Right renal cortex interstitium (tissue), 3 donors: ENCODE measurements around the gene RPL37A. TPM values are rescaled to one million over a fixed set of nuclear protein-coding genes. Genes with fewer than 3 reads are reported as not detected.
A peak's percentile ranks its signal among the peaks of the same experiment; 100 is the strongest.
"Not testable (repeated sequence)": the region's sequence is repeated elsewhere in the genome, so short reads cannot be mapped to it uniquely, and the experiment has no call there.

Experiments
- DNase-seq, 3 donors: peaks; one replicate each; pipeline ENCODE4 v3.0.0-alpha.2; 2013; ENCODE audit warnings: low read depth in 3 of 3, low spot score in 2 of 3
- polyA plus RNA-seq, 3 donors: library from polyadenylated mRNA; unstranded; fragments of 120-200 nt; gene quantifications; one replicate each; pipeline ENCODE4 v1.2.1, GENCODE V29; 2013; ENCODE audit not compliant: insufficient read length in 3 of 3

RPL37A gene
- polyA plus RNA-seq, 3 donors = 2,161 to 2,370 (median 2,268) TPM

DNA sequence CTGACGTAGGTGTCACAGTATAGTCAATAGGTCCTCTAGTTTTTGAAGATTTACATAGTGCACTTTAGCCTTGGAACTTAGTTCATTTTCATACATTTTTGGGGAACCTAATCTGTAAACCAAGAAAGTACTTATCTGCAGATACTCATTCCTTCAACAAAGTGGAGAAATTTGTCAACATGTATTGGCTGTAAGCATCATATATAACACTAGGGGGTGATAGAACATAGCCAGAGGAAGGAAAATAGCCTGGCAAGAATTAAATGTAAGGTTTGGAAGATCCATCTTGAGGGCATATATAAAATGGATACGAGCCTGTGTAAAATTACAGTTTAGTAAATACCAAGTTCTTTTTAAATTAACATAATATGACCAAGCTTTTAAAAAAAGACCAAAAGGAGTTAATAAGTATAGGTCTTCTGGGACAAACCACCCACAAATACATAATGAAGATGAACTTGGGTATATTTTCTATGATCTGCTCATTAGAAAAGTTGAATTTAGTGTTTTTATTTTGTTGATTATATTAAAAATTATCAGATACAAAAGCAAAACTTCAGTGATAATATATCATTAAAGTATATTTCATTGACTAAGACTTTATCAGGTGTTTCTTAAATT, 18.2 kb downstream of the RPL37A start:
- no peak for DNase-seq

DNA sequence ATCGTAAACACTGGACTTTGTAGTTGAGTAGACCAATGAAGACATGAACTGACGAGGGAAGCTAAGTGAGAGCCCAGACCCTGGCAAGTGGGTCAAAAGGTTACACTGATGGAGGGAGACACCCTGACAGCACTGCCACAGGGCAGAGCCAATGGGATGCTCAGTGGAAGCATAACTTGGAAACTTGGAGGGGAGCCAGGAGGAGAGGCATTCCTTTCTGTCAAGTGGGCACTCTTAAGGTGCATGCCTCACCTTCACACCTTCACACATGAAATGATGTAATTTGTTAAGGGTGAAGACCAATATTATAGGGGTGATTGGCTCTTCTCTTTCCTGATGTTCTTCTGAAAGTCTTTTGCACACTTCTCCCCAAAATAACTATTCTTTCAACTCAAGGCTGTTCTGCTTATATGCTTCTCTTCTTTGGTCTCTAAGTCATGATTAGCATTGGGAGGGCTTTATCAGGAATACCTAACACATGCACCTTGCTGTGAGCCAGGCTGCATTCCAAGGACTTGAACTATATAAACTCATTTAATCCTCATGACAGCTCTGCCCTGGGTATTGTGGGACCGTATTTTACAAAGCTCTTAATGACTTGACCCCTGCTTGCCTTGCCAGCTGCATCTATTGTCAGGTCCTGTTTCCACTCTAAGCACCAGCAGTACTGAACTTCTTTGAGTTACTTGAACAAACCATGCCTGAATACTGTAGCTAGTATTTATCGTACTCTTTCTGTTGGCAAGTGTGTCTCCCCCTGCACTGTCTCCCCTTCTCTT, 19.0 kb downstream of the RPL37A start:
- no peak for DNase-seq

GRCh38 chr2:216518566-216519119, 20.0 kb downstream of the RPL37A start:
- not testable (repeated sequence) for DNase-seq

DNA sequence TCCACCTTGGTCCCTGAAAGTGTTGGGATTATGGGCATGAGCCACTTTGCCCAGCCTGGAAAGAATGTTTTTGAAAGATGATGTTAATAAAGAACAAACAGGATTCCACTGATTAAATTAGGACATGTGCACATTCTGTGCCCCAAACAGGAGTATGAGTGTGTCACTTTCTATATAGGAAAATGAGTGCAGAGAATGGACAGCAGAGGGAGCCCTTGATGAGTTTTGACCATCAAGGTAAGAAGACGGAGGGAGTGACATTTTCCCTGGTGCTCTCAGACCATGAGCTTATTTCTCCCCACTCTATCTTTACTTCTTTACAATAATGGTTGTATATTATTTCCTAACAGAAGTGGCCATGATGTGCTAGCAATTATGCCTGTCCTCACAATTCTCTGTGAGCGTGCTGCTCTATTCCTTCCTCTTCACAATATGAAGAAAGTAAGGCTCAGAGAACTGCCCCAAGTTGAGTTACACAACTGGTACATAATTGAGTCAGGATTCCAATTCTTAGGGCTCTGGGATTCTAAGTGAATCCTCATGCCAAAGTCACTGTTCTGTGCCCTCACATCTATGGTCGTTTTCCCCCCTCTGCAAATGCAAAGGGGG, 20.6 kb downstream of the RPL37A start:
- peak in 2 of 3 donors; percentile 75 to 76 for DNase-seq

- no peak for DNase-seq
Observed at GRCh38 chr2:216520112-216520511, 21.5 kb downstream of the RPL37A start.

GRCh38 chr2:216522892-216523502, 24.4 kb downstream of the RPL37A start:
- DNase-seq = no peak

GRCh38 chr2:216525972-216526371, 27.3 kb downstream of the RPL37A start:
- no peak for DNase-seq

DNA sequence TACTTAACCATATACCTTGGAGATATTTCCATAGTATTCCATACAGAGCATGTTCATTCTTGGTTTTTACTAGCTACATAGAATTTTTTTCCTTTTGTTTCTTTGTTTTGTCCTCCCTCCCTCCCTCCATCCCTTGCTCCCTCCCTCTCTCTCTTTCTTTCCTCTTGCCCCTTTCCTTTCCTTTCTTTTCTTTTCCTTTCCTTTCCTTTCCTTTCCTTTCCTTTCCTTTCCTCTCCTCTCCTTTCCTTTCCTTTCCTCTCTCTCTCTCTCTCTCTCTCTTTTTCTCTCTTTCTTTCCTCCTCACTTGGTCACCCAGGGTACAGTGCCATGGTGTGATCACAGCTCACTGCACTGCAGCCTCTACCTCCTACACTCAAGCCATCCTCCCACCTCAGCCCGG, 28.3 kb downstream of the RPL37A start:
- no peak for DNase-seq

DNA sequence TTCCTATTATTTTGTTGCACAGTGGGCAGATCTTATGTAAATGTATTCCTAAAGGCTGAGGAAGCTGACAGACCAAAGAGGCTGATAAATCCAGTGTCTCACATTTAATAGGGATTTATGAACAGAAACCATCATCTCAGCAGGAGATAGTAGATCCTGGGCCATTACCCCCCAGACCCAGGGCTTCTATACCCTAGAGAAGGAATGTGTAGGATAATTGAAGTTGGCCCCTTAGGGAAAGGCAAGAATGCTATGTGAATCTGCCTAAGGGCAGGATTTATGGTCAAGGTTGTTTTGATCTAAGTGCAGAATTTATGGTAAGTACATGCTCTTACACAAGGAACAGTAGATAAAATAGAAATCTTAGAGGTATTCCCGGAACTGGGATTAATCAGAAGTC, 29.0 kb downstream of the RPL37A start:
- no peak for DNase-seq

DNA sequence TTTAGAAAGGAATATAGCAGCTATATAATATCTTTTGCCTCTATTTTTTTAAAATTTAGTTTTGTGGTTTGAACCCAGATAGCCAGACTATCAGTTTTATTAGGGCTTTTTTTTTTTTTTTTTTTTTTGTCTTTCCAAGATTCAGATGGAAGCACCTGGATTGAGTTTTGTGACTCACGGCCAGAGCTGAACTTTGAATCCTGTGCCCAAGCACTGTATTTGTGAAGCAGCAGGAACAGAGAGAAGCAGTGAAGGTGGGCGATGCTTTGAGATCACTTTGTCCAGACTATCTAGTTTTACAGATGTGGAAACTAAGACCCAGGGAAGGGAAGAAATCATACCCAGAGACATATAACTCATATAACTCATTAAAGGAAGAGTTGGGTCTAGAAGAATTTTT, 33.9 kb downstream of the RPL37A start:
- DNase-seq = no peak

DNA sequence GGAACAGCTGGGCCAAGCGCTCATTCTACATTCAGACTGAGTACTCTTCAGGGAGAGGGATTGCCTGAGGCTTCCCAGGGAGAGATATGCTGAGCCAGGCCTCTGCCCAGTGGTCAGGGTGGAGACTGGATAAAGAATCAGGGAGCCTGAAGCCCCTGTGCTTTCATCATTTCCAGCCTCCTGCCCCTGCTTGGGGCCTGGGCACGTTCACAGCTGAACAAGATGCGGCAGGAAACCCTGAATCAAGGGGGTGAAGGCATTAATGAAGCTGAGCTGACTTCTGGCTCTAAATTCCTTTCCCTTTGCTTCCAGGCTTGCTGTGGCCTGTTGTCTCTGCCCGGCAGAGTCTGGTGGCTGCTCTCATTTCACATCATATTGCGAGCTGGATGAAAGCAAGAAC, 35.0 kb downstream of the RPL37A start:
- no peak for DNase-seq

DNA sequence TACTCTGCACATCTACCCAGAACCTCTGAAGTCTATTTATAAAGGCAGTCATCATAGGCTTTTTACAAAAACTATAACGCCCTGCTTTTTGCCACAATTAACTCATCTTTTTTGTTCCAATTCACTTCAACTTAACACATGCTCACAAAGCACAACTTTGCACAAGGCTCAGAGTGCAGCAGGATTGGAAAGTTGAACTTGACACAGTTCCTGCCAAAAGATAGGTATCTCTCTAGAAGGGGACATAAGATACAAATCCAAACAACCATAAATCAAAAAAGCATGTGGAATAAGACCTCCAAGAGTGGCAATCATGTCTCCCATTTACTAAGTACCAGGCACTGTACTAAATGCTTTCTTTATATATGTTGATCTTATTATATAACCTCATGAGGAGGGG, 36.2 kb downstream of the RPL37A start:
- no peak for DNase-seq

DNA sequence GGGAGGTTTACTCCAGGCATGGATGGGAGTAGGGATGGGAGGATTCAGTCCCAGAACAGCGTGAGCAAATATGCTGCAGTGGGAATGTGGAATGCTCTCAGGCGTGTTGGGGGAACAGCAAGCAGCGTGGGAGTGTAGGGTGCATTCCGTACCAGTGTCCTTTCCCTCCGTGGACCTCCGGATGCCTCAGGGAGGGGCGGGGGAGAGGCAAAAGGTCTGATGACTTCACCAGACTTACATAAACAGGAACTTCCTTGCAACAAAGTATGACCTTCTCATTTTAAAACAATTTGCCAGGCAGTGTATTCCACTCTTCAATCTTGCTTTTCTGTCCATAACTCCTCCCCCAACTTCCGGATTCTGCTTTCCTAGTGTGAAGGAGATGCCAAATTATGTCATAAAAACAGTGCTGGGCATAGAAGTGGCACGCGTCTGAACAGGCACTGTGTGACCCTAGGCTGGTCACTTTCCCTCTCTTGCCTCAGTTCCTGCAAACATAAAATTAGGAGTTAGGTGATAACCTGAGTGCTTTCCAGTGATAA, 36.9 kb downstream of the RPL37A start:
- DNase-seq = peak in 2 of 3 donors; percentile 59 to 63

GRCh38 chr2:216536734-216537210, 38.1 kb downstream of the RPL37A start:
- DNase-seq = no peak

- DNase-seq = no peak
Observed at GRCh38 chr2:216537366-216537765, 38.7 kb downstream of the RPL37A start.

GRCh38 chr2:216538538-216538937, 39.9 kb downstream of the RPL37A start:
- no peak for DNase-seq

- DNase-seq = no peak
Observed at GRCh38 chr2:216539120-216539519, 40.5 kb downstream of the RPL37A start.

DNA sequence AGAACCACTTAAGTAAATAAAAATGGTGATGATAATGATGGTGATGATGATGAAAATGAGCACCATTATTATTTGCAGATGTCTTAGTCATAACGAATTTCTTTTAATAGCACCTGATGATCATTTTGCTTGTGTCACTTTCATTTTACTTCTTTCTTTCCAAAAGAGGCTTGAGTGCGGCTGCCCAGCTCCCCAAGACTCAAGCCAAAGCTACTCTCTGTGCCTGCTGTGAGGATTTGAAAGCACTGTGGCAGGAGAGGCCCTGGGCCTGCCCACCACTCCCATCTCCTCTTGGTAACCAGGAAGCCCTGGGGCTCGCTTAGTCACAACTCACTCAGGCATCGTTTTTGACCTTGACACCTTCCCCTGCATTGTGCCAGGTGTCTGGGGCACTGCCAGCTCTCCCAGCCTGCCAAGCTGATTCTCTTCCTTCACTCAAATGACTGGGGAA, 41.2 kb downstream of the RPL37A start:
- no peak for DNase-seq

GRCh38 chr2:216540920-216541319, 42.3 kb downstream of the RPL37A start:
- DNase-seq = no peak

DNA sequence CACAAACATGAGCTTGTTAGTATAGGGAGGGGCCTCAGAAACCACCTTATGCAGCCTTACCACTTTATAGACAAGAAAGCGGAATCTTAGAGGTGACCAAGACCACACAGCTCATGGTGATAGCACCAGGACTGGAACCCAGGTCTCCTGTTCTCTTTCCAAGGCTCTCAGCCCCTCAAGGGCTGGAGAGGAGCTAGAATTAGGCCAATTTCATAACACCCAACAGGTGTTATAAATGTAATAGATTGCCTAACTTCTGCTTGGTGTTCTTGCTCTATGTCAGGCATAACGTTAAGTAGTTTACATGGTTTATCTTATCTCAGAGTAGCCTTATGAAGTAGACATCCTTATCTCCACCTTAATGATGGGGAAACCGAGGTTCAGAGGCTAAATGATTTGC, 42.9 kb downstream of the RPL37A start:
- DNase-seq = no peak

GRCh38 chr2:216545359-216545758, 46.7 kb downstream of the RPL37A start:
- no peak for DNase-seq
